Astrocyte (in vitro differentiated cells and primary cell): ENCODE data around the gene C1QTNF1. TPM values are rescaled to one million over a fixed set of nuclear protein-coding genes. Genes with fewer than 3 reads are reported as not detected.
"Not testable (repeated sequence)": the region's sequence is repeated elsewhere in the genome, so short reads cannot be mapped to it uniquely, and the experiment has no call there.

ENCODE experiments used
- DNase-seq: peaks from one replicate; pipeline ENCODE4 v3.0.0-alpha.2; 2010; ENCODE audit warnings: low read depth
- FAIRE-seq: peaks from 2 replicates; lab custom pipeline; 2011; peaks lifted over from hg19 to GRCh38; lab: Jason Lieb, UNC
- H2AFZ ChIP-seq: 2 replicates; pipeline ENCODE4 v1.6.0; 2012; ENCODE audit warnings: low read depth, low read length, inconsistent platforms
- H3K27ac ChIP-seq: 2 replicates; pipeline ENCODE4 v1.5.1; 2011; ENCODE audit warnings: low read depth, low read length, inconsistent platforms
- H3K27me3 ChIP-seq: 2 replicates; pipeline ENCODE4 v1.6.0; 2011; ENCODE audit warnings: low read length, inconsistent platforms; ENCODE audit not compliant: insufficient read depth
- H3K36me3 ChIP-seq: 2 replicates; pipeline ENCODE4 v1.5.1; 2011; ENCODE audit warnings: low read length, inconsistent platforms; ENCODE audit not compliant: insufficient read depth
- H3K4me1 ChIP-seq: 2 replicates; pipeline ENCODE4 v1.5.1; 2011; ENCODE audit warnings: low read length, inconsistent platforms; ENCODE audit not compliant: insufficient read depth
- H3K4me2 ChIP-seq: 2 replicates; pipeline ENCODE4 v1.6.0; 2012; ENCODE audit warnings: low read length, inconsistent platforms
- H3K4me3 ChIP-seq: 2 replicates; pipeline ENCODE4 v1.5.1; 2011; ENCODE audit warnings: low read depth, mild to moderate bottlenecking, low read length, inconsistent platforms; ENCODE audit not compliant: insufficient read depth
- H3K79me2 ChIP-seq: 2 replicates; pipeline ENCODE4 v1.6.0; 2012; ENCODE audit warnings: mild to moderate bottlenecking, low read length, inconsistent platforms; ENCODE audit not compliant: insufficient read depth
- H3K9ac ChIP-seq: 2 replicates; pipeline ENCODE4 v1.6.0; 2012; ENCODE audit warnings: mild to moderate bottlenecking, low read length, inconsistent platforms
- H3K9me3 ChIP-seq: 2 replicates; pipeline ENCODE4 v1.5.1; 2012; ENCODE audit warnings: low read depth, mild to moderate bottlenecking, low read length, inconsistent platforms; ENCODE audit not compliant: insufficient read depth
- H4K20me1 ChIP-seq: 2 replicates; pipeline ENCODE4 v1.6.0; 2012; ENCODE audit warnings: low read length, inconsistent platforms; ENCODE audit not compliant: insufficient read depth
- H3K27ac Mint-ChIP-seq: one replicate; pipeline ENCODE4 v1.8.0; 2021; ENCODE audit warnings: mild to moderate bottlenecking, mixed read lengths; ENCODE audit not compliant: unreplicated experiment
- H3K27me3 Mint-ChIP-seq: one replicate; pipeline ENCODE4 v1.8.0; 2021; ENCODE audit warnings: low read depth, mixed read lengths; ENCODE audit not compliant: unreplicated experiment
- H3K36me3 Mint-ChIP-seq: one replicate; pipeline ENCODE4 v1.8.0; 2021; ENCODE audit warnings: low read depth, mixed read lengths; ENCODE audit not compliant: unreplicated experiment
- H3K4me1 Mint-ChIP-seq: one replicate; pipeline ENCODE4 v1.8.0; 2021; ENCODE audit warnings: low read depth, mixed read lengths; ENCODE audit not compliant: unreplicated experiment
- H3K4me3 Mint-ChIP-seq: one replicate; pipeline ENCODE4 v1.8.0; 2021; ENCODE audit warnings: mild to moderate bottlenecking, moderate library complexity, mixed read lengths; ENCODE audit not compliant: unreplicated experiment
- H3K9me3 Mint-ChIP-seq: one replicate; pipeline ENCODE4 v1.8.0; 2021; ENCODE audit warnings: mild to moderate bottlenecking, mixed read lengths; ENCODE audit not compliant: unreplicated experiment
- CTCF ChIP-seq: IDR thresholded peaks from 2 replicates; pipeline ENCODE4 v1.5.1; 2011; ENCODE audit warnings: low read depth, mild to moderate bottlenecking, inconsistent platforms, low read length, moderate library complexity; ENCODE audit not compliant: insufficient read depth
- EZH2 ChIP-seq: IDR thresholded peaks from 2 replicates; pipeline ENCODE4 v1.6.1; 2012; ENCODE audit warnings: mild to moderate bottlenecking, low read length, inconsistent platforms; ENCODE audit not compliant: insufficient read depth
- total RNA-seq: library from RNA; stranded (reverse); gene quantifications from 2 replicates; pipeline ENCODE4 v1.2.1, GENCODE V29; 2021

Gene C1QTNF1
- total RNA-seq, 1 donor from 2014 or later: 2.2 TPM

GRCh38 chr17:79029327-79030009 is 5.5 kb downstream of the C1QTNF1 start:
- H3K36me3 Mint-ChIP-seq: no peaks in the 10 kb centered on the region
- FAIRE-seq: no peak
- H3K9me3 Mint-ChIP-seq: peaks cover 2% of the 10 kb centered on the region
- peaks cover 24% of the 10 kb centered on the region for H3K4me1 ChIP-seq
- no peaks in the 10 kb centered on the region for H3K9me3 ChIP-seq
- no peak for TF ChIP-seq EZH2
- no peak for TF ChIP-seq CTCF
- H3K79me2 ChIP-seq: no peaks in the 10 kb centered on the region
- H3K9ac ChIP-seq: no peak overlapping the region
- no peak overlapping the region for H2AFZ ChIP-seq
- no peak overlapping the region for H3K4me3 Mint-ChIP-seq
- no peak for DNase-seq
- peaks cover 19% of the 10 kb centered on the region for H3K4me1 Mint-ChIP-seq
- peaks cover 22% of the 10 kb centered on the region for H3K27me3 ChIP-seq
- H3K4me3 ChIP-seq: no peak overlapping the region
- H3K27ac ChIP-seq: no peak overlapping the region
- no peak overlapping the region for H3K4me2 ChIP-seq
- H4K20me1 ChIP-seq: no peaks in the 10 kb centered on the region
- H3K27me3 Mint-ChIP-seq: peaks cover 49% of the 10 kb centered on the region
- no peaks in the 10 kb centered on the region for H3K36me3 ChIP-seq
- no peak overlapping the region for H3K27ac Mint-ChIP-seq

DNA sequence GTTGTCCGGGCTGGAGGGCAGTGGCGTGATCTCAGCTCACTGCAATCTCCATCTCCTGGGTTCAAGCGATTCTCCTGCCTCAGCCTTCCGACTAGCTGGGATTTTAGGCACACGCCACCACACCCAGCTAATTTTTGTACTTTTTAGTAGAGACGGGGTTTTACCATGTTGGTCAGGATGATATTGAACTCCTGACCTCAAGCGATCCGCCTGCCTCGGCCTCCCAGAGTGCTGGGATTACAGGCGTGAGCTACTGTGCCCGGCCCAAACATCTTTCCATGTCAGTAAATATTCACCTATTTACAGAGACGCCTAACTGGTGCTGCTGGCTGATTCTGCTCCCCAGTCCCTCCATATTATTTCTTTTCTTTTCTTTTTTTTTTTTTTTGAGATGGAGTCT is 6.7 kb downstream of the C1QTNF1 start:
- H3K4me3 Mint-ChIP-seq, H3K9ac ChIP-seq: not testable (repeated sequence)

GRCh38 chr17:79031996-79032875 is 8.3 kb downstream of the C1QTNF1 start:
- Histone ChIP-seq H3K36me3 (no peaks in the 10 kb centered on the region), H2AFZ (no peak overlapping the region), H3K27ac (no peak overlapping the region), H3K27me3 (peaks cover 17% of the 10 kb centered on the region), H3K9me3 (no peaks in the 10 kb centered on the region), H3K4me2 (no peak overlapping the region), H3K9ac (no peak overlapping the region), H3K79me2 (no peaks in the 10 kb centered on the region), H3K4me3 (no peak overlapping the region), H4K20me1 (no peaks in the 10 kb centered on the region), H3K4me1 (peaks cover 17% of the 10 kb centered on the region)
- H3K4me1 Mint-ChIP-seq: peaks cover 7% of the 10 kb centered on the region
- peaks cover 44% of the 10 kb centered on the region for H3K27me3 Mint-ChIP-seq
- FAIRE-seq: no peak
- DNase-seq: no peak
- no peak overlapping the region for H3K27ac Mint-ChIP-seq
- TF ChIP-seq CTCF (no peak), EZH2 (no peak)
- H3K36me3 Mint-ChIP-seq: no peaks in the 10 kb centered on the region
- H3K9me3 Mint-ChIP-seq: peaks cover 2% of the 10 kb centered on the region
- no peak overlapping the region for H3K4me3 Mint-ChIP-seq

More for the DNA sequence above, 6.7 kb downstream of the C1QTNF1 start:
- H3K27ac Mint-ChIP-seq, H3K4me3 ChIP-seq, H3K36me3 Mint-ChIP-seq, H3K9me3 ChIP-seq, H3K9me3 Mint-ChIP-seq, H3K79me2 ChIP-seq, DNase-seq, H3K4me2 ChIP-seq, H2AFZ ChIP-seq, H3K36me3 ChIP-seq, H4K20me1 ChIP-seq, FAIRE-seq, H3K27ac ChIP-seq: not testable (repeated sequence)
- Histone ChIP-seq H3K27me3 (peaks cover 17% of the 10 kb centered on the region), H3K4me1 (peaks cover 19% of the 10 kb centered on the region)
- peaks cover 44% of the 10 kb centered on the region for H3K27me3 Mint-ChIP-seq
- H3K4me1 Mint-ChIP-seq: peaks cover 16% of the 10 kb centered on the region
